ENCODE data around the gene NINJ1.

- no peak for TF ChIP-seq CTCF (IDR thresholded peaks at IDR 0.05)
- no peak for TF ChIP-seq POLR2AphosphoS5 (IDR thresholded peaks at IDR 0.05)
- TF ChIP-seq POLR2A (IDR thresholded peaks at IDR 0.05) = no peak
- no peak for TF ChIP-seq EP300 (IDR thresholded peaks at IDR 0.05)
These were observed 5.3 kb downstream of the NINJ1 start for GRCh38 chr9:93128715-93129224.
